ENCODE measurements around the gene SLC18A2. TPM values are rescaled to one million over a fixed set of nuclear protein-coding genes. Genes with fewer than 3 reads are reported as not detected.

The SLC18A2 gene
- total RNA-seq, 1 experiment from 2014 or later: 4.0 TPM

DNA sequence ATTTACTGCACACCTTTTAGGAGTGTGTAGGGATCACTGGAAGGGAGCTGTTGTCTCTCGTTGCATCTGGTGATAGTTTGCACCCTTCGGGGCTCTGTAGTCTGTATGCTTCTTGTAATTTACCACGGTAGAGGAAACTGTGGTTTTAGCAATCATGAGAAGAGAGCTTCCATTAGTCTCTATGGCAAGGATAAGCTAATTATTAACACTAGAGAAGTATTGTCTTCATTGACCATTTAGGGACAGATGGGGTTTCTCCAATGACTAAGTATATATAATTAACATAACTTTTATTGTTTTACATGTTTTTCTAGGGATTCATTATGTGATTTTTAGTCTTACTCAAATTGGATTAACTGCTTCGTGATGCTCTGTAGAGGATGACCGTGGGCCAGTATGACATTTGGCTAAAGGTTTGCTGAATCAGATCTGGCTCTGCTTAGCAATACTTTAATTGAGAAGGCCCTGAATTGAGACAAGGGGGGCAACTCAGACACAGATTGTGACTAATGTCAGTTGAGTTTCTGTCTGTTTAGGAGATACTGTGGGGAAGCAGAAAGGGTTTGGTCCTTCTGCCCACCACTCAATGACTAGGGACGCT, 8.7 kb downstream of the SLC18A2 start:
- Histone ChIP-seq H3K27ac (ENCODE audit: insufficient read length, low read depth, low read length) (no peak overlapping the region), H3K4me1 (ENCODE audit: insufficient read depth, low read length) (no peaks in the 10 kb centered on the region), H2AFZ (ENCODE audit: low read length) (no peak overlapping the region), H3K4ac (ENCODE audit: low read depth, low read length) (no peak overlapping the region), H2BK20ac (ENCODE audit: low read depth, low read length, poor library complexity, severe bottlenecking) (no peak overlapping the region), H3K4me2 (ENCODE audit: insufficient read depth, insufficient read length, low read length) (no peak overlapping the region), H3K56ac (ENCODE audit: insufficient read length, low read depth, low read length) (no peak overlapping the region), H3K9me3 (ENCODE audit: control insufficient read depth, low read depth, low read length) (no peaks in the 10 kb centered on the region), H4K5ac (ENCODE audit: insufficient read length, low read depth, low read length) (no peak overlapping the region), H2AK5ac (ENCODE audit: insufficient read length, low read length) (no peak overlapping the region), H2BK5ac (ENCODE audit: insufficient read length, low read length) (no peak overlapping the region), H3K23ac (ENCODE audit: insufficient read length, low read depth, low read length) (no peak overlapping the region), H2BK15ac (ENCODE audit: low read depth, low read length) (no peak overlapping the region), H3K18ac (ENCODE audit: insufficient read length, low read depth, low read length) (no peak overlapping the region), H3K9ac (ENCODE audit: extremely low read depth, insufficient read length, low read length) (no peak overlapping the region), H4K8ac (replicated peaks; ENCODE audit: insufficient read length, low read depth, low read length) (no peak overlapping the region), H3K23me2 (ENCODE audit: insufficient read length, low read depth, low read length, poor library complexity, severe bottlenecking) (no peaks in the 10 kb centered on the region), H4K91ac (ENCODE audit: insufficient read length, low read depth, low read length) (no peak overlapping the region), H3K14ac (ENCODE audit: insufficient read depth, low read length) (no peak overlapping the region), H2BK12ac (ENCODE audit: insufficient read length, low read depth, low read length) (no peak overlapping the region), H4K20me1 (ENCODE audit: control insufficient read depth, insufficient read depth, insufficient read length) (no peaks in the 10 kb centered on the region), H3T11ph (ENCODE audit: low read length) (no peak overlapping the region), H3K79me2 (ENCODE audit: insufficient read depth, low read length) (no peaks in the 10 kb centered on the region), H2BK120ac (ENCODE audit: low read depth, low read length, poor library complexity, severe bottlenecking) (no peak overlapping the region), H3K79me1 (ENCODE audit: insufficient read depth, low read depth, low read length, poor library complexity, severe bottlenecking) (no peaks in the 10 kb centered on the region), H3K27me3 (ENCODE audit: insufficient read depth, low read length) (no peaks in the 10 kb centered on the region)
- Mint-ChIP-seq H3K9me3 (no peaks in the 10 kb centered on the region), H3K4me1 (peaks cover 14 to 22% of the 10 kb centered on the region in 2 experiments), H3K36me3 (ENCODE audit: insufficient read depth in 1 of 3, low read depth in 3 of 3) (no peaks in the 10 kb centered on the region), H3K27me3 (ENCODE audit: low read depth) (peaks cover 21% of the 10 kb centered on the region), H3K27ac (no peak overlapping the region), H3K4me3 (no peak overlapping the region)
- WGBS (ENCODE audit: extremely low coverage, insufficient read length, low lambda C conversion rate): no CpG with 5 or more reads among the region's 6 CpGs
- no peak for DNase-seq
- TF ChIP-seq, protein P1, sequence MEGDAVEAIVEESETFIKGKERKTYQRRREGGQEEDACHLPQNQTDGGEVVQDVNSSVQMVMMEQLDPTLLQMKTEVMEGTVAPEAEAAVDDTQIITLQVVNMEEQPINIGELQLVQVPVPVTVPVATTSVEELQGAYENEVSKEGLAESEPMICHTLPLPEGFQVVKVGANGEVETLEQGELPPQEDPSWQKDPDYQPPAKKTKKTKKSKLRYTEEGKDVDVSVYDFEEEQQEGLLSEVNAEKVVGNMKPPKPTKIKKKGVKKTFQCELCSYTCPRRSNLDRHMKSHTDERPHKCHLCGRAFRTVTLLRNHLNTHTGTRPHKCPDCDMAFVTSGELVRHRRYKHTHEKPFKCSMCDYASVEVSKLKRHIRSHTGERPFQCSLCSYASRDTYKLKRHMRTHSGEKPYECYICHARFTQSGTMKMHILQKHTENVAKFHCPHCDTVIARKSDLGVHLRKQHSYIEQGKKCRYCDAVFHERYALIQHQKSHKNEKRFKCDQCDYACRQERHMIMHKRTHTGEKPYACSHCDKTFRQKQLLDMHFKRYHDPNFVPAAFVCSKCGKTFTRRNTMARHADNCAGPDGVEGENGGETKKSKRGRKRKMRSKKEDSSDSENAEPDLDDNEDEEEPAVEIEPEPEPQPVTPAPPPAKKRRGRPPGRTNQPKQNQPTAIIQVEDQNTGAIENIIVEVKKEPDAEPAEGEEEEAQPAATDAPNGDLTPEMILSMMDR (conservative IDR thresholded peaks at IDR 0.05): no peak

Data from H9 (cell line).